ENCODE results near the gene ZNF81.

- TF ChIP-seq, protein P1, sequence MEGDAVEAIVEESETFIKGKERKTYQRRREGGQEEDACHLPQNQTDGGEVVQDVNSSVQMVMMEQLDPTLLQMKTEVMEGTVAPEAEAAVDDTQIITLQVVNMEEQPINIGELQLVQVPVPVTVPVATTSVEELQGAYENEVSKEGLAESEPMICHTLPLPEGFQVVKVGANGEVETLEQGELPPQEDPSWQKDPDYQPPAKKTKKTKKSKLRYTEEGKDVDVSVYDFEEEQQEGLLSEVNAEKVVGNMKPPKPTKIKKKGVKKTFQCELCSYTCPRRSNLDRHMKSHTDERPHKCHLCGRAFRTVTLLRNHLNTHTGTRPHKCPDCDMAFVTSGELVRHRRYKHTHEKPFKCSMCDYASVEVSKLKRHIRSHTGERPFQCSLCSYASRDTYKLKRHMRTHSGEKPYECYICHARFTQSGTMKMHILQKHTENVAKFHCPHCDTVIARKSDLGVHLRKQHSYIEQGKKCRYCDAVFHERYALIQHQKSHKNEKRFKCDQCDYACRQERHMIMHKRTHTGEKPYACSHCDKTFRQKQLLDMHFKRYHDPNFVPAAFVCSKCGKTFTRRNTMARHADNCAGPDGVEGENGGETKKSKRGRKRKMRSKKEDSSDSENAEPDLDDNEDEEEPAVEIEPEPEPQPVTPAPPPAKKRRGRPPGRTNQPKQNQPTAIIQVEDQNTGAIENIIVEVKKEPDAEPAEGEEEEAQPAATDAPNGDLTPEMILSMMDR (IDR thresholded peaks at IDR 0.05; ENCODE audit: borderline replicate concordance, extremely low read depth, low read length, poor library complexity, severe bottlenecking), result no peak
- TF ChIP-seq EZH2 (IDR thresholded peaks at IDR 0.05; ENCODE audit: borderline replicate concordance, low read depth, low read length, severe bottlenecking), result no peak
These were observed 26.0 kb downstream of the ZNF81 start for GRCh38 chrX:47862680-47863079.

Data from DND-41 (cell line).